DND-41 (cell line): ENCODE measurements around the gene AKT1.

ENCODE experiments used
- EZH2 ChIP-seq: IDR thresholded peaks from 3 replicates; pipeline ENCODE4 v1.6.1; 2012; ENCODE audit warnings: borderline replicate concordance, low read depth, mild to moderate bottlenecking, moderate library complexity, low read length, inconsistent platforms; ENCODE audit not compliant: severe bottlenecking
- TF ChIP-seq, protein P1 (sequence below): IDR thresholded peaks from 2 replicates; pipeline ENCODE4 v1.5.1; 2012; ENCODE audit warnings: borderline replicate concordance, low read length, moderate library complexity, mild to moderate bottlenecking; ENCODE audit not compliant: poor library complexity, severe bottlenecking; ENCODE audit errors: extremely low read depth

DNA sequence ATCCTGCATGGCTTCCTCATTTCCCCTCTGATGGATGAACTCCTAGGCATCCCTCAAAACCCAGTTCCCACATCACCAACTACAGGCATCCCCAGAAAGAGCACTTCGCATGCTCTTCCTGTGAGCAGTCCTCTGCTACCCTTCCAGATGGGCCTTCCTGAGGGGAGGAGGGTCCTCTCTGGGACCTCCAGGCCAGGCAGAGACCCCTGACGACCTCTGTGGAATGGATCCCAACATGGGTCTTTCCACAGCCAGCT is 1.9 kb downstream of the AKT1 start:
- TF ChIP-seq, protein P1, sequence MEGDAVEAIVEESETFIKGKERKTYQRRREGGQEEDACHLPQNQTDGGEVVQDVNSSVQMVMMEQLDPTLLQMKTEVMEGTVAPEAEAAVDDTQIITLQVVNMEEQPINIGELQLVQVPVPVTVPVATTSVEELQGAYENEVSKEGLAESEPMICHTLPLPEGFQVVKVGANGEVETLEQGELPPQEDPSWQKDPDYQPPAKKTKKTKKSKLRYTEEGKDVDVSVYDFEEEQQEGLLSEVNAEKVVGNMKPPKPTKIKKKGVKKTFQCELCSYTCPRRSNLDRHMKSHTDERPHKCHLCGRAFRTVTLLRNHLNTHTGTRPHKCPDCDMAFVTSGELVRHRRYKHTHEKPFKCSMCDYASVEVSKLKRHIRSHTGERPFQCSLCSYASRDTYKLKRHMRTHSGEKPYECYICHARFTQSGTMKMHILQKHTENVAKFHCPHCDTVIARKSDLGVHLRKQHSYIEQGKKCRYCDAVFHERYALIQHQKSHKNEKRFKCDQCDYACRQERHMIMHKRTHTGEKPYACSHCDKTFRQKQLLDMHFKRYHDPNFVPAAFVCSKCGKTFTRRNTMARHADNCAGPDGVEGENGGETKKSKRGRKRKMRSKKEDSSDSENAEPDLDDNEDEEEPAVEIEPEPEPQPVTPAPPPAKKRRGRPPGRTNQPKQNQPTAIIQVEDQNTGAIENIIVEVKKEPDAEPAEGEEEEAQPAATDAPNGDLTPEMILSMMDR: no peak
- no peak for TF ChIP-seq EZH2
